ENCODE measurements around the gene SLC6A17. TPM values are rescaled to one million over a fixed set of nuclear protein-coding genes. Genes with fewer than 3 reads are reported as not detected.

Gene SLC6A17
- total and polyA plus RNA-seq, 10 donors: under 0.01 to 0.02 TPM; not detected in 8

- TF ChIP-seq POLR2A (IDR thresholded peaks at IDR 0.05): no peak
- no peak for TF ChIP-seq POLR2AphosphoS5 (IDR thresholded peaks at IDR 0.05)
- TF ChIP-seq CTCF (IDR thresholded peaks at IDR 0.05 in 8 of 11, conservative IDR thresholded peaks at IDR 0.05 in 3 of 11): no peak
- no peak overlapping the region for H3K27ac ChIP-seq
- H3K4me1 ChIP-seq: no peaks in the 10 kb centered on the region
- H3K27me3 ChIP-seq (replicated peaks in 1 of 7): peaks cover 0 to 36% (median 0%) of the 10 kb centered on the region in 7 donors
- H3K36me3 ChIP-seq: no peaks in the 10 kb centered on the region
- DNase-seq: no peak
- peaks cover 0 to 8% (median 0%) of the 10 kb centered on the region in 8 donors for H3K9me3 ChIP-seq
- no peak overlapping the region for H3K4me3 ChIP-seq
- 83 to 94% (median 85%) methylated on average over 11 of the region's 11 CpGs for WGBS, 5 donors
- intact Hi-C loops (cut with DNase I; ENCODE audit: low total_unique reads): no loop called here
Measured at GRCh38 chr1:110161849-110162248, 11.6 kb downstream of the SLC6A17 start.

GRCh38 chr1:110163591-110163990 lies 13.3 kb downstream of the SLC6A17 start:
- WGBS, 5 donors: 38 to 52% (median 41%) methylated on average over 7 of the region's 7 CpGs
- Histone ChIP-seq H3K27ac (no peak overlapping the region), H3K4me3 (no peak overlapping the region), H3K36me3 (no peaks in the 10 kb centered on the region), H3K9me3 (peaks cover 0 to 8% (median 0%) of the 10 kb centered on the region in 8 donors), H3K27me3 (replicated peaks in 1 of 7) (peaks cover 0 to 20% (median 0%) of the 10 kb centered on the region in 7 donors), H3K4me1 (no peaks in the 10 kb centered on the region)
- intact Hi-C loops (cut with DNase I; ENCODE audit: low total_unique reads): no loop called here
- TF ChIP-seq CTCF (IDR thresholded peaks at IDR 0.05 in 8 of 11, conservative IDR thresholded peaks at IDR 0.05 in 3 of 11) (no peak), POLR2AphosphoS5 (IDR thresholded peaks at IDR 0.05) (no peak), POLR2A (IDR thresholded peaks at IDR 0.05) (no peak)
- DNase-seq: no peak

GRCh38 chr1:110164725-110165350 lies 14.5 kb downstream of the SLC6A17 start:
- Histone ChIP-seq H3K4me3 (no peak overlapping the region), H3K9me3 (peaks cover 0 to 8% (median 0%) of the 10 kb centered on the region in 8 donors), H3K27me3 (replicated peaks in 1 of 7) (peaks cover 0 to 8% (median 0%) of the 10 kb centered on the region in 7 donors), H3K27ac (no peak overlapping the region), H3K4me1 (no peaks in the 10 kb centered on the region), H3K36me3 (no peaks in the 10 kb centered on the region)
- DNase-seq: no peak
- TF ChIP-seq POLR2A (IDR thresholded peaks at IDR 0.05) (no peak), POLR2AphosphoS5 (IDR thresholded peaks at IDR 0.05) (no peak), CTCF (IDR thresholded peaks at IDR 0.05 in 8 of 11, conservative IDR thresholded peaks at IDR 0.05 in 3 of 11) (no peak)
- 58 to 76% (median 71%) methylated on average over 8 to 10 of the region's 10 CpGs for WGBS, 5 donors
- intact Hi-C loops (cut with DNase I; ENCODE audit: low total_unique reads): no loop called here

- WGBS, 5 donors: 80 to 84% (median 81%) methylated on average over 6 of the region's 6 CpGs
- no peak overlapping the region for H3K4me3 ChIP-seq
Measured at GRCh38 chr1:110165761-110166231, 15.5 kb downstream of the SLC6A17 start.

More at GRCh38 chr1:110165761-110166231, 15.5 kb downstream of the SLC6A17 start:
- H3K4me1 ChIP-seq: no peaks in the 10 kb centered on the region
- H3K27ac ChIP-seq: no peak overlapping the region
- peaks cover 0 to 6% (median 0%) of the 10 kb centered on the region in 8 donors for H3K9me3 ChIP-seq
- H3K36me3 ChIP-seq: no peaks in the 10 kb centered on the region
- intact Hi-C loops (cut with DNase I; ENCODE audit: low total_unique reads): no loop called here
- H3K27me3 ChIP-seq (replicated peaks in 1 of 7): peaks cover 0 to 8% (median 0%) of the 10 kb centered on the region in 7 donors
- DNase-seq: no peak
- TF ChIP-seq CTCF (IDR thresholded peaks at IDR 0.05 in 8 of 11, conservative IDR thresholded peaks at IDR 0.05 in 3 of 11) (no peak), POLR2A (IDR thresholded peaks at IDR 0.05) (no peak), POLR2AphosphoS5 (IDR thresholded peaks at IDR 0.05) (no peak)
